ENCODE results near the gene MIS18A. TPM values are rescaled to one million over a fixed set of nuclear protein-coding genes. Genes with fewer than 3 reads are reported as not detected.

MIS18A gene
- total and polyA plus RNA-seq, 2 donors (not counting 1 experiment from before 2014, with no cell fraction given): 4.0 to 7.6 TPM

- Histone ChIP-seq H3K9me3 (ENCODE audit: control insufficient read depth, insufficient read depth, low read depth, low read length) (no peaks in the 10 kb centered on the region), H3K79me2 (ENCODE audit: control insufficient read depth, insufficient read depth, low read length) (no peaks in the 10 kb centered on the region), H3K4me3 (replicated peaks in 1 of 4; ENCODE audit: control extremely low read depth in 1 of 4, insufficient read depth in 1 of 4, low read depth in 3 of 4, low read length in 4 of 4) (no peak overlapping the region), H3K9ac (ENCODE audit: insufficient read depth, low read length) (no peak overlapping the region), H3K27me3 (ENCODE audit: control insufficient read depth, insufficient read depth, low read length) (no peaks in the 10 kb centered on the region), H3K4me2 (ENCODE audit: extremely low read depth, insufficient read depth, low read length) (no peak overlapping the region), H3K36me3 (ENCODE audit: control insufficient read depth, insufficient read depth, low read length) (peaks cover 27% of the 10 kb centered on the region), H3K4me1 (ENCODE audit: control insufficient read depth, extremely low read depth, insufficient read depth, low read length) (no peaks in the 10 kb centered on the region), H4K20me1 (ENCODE audit: control insufficient read depth, extremely low read depth, insufficient read depth, low read length) (no peaks in the 10 kb centered on the region), H3K27ac (ENCODE audit: insufficient read depth, low read length) (no peak overlapping the region), H2AFZ (ENCODE audit: low read length) (no peak overlapping the region)
- TF ChIP-seq CTCF (conservative IDR thresholded peaks at IDR 0.05 in 1 of 2, IDR thresholded peaks at IDR 0.05 in 1 of 2; ENCODE audit: low read depth in 1 of 2, low read length in 2 of 2): no peak
- TF ChIP-seq EZH2 (IDR thresholded peaks at IDR 0.05; ENCODE audit: low read length, missing control alignments): no peak
- DNase-seq (ENCODE audit: low read depth in 2 of 2): no peak
These were observed 43.8 kb upstream of the MIS18A start for GRCh38 chr21:32322676-32323075.

DNA sequence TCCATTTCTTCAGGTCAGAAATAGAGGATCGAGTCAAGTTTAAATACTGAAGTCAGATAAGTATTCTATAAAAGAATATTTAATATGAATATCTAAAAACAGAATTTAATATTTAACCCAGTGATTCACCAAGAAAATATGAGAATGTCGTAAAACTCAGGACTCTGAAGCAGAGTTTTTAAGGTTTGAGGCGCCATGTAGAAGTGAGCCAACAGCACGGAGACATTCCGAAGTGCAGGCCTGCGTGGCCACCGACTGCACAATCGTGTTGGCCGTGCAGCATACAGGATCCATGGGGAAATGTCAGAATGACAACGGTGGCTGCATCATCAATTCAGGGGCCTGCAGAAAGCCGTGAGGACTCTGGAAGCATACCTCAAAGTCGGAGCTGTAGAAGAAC is 43.3 kb upstream of the MIS18A start:
- H3K9ac ChIP-seq (ENCODE audit: insufficient read depth, low read length): no peak overlapping the region
- no peak overlapping the region for H3K4me2 ChIP-seq (ENCODE audit: extremely low read depth, insufficient read depth, low read length)
- TF ChIP-seq CTCF (conservative IDR thresholded peaks at IDR 0.05 in 1 of 2, IDR thresholded peaks at IDR 0.05 in 1 of 2; ENCODE audit: low read depth in 1 of 2, low read length in 2 of 2): no peak
- no peak for TF ChIP-seq EZH2 (IDR thresholded peaks at IDR 0.05; ENCODE audit: low read length, missing control alignments)
- H3K4me1 ChIP-seq (ENCODE audit: control insufficient read depth, extremely low read depth, insufficient read depth, low read length): no peaks in the 10 kb centered on the region
- no peak for DNase-seq (ENCODE audit: low read depth in 2 of 2)
- no peaks in the 10 kb centered on the region for H3K9me3 ChIP-seq (ENCODE audit: control insufficient read depth, insufficient read depth, low read depth, low read length)
- no peak overlapping the region for H3K4me3 ChIP-seq (replicated peaks in 1 of 4; ENCODE audit: control extremely low read depth in 1 of 4, insufficient read depth in 1 of 4, low read depth in 3 of 4, low read length in 4 of 4)
- no peak overlapping the region for H3K27ac ChIP-seq (ENCODE audit: insufficient read depth, low read length)
- peaks cover 29% of the 10 kb centered on the region for H3K36me3 ChIP-seq (ENCODE audit: control insufficient read depth, insufficient read depth, low read length)
- H2AFZ ChIP-seq (ENCODE audit: low read length): no peak overlapping the region
- no peaks in the 10 kb centered on the region for H4K20me1 ChIP-seq (ENCODE audit: control insufficient read depth, extremely low read depth, insufficient read depth, low read length)
- no peaks in the 10 kb centered on the region for H3K79me2 ChIP-seq (ENCODE audit: control insufficient read depth, insufficient read depth, low read length)
- H3K27me3 ChIP-seq (ENCODE audit: control insufficient read depth, insufficient read depth, low read length): no peaks in the 10 kb centered on the region

- no peak overlapping the region for H3K4me2 ChIP-seq (ENCODE audit: extremely low read depth, insufficient read depth, low read length)
- H3K4me1 ChIP-seq (ENCODE audit: control insufficient read depth, extremely low read depth, insufficient read depth, low read length): no peaks in the 10 kb centered on the region
- H3K79me2 ChIP-seq (ENCODE audit: control insufficient read depth, insufficient read depth, low read length): no peaks in the 10 kb centered on the region
- H3K9me3 ChIP-seq (ENCODE audit: control insufficient read depth, insufficient read depth, low read depth, low read length): no peaks in the 10 kb centered on the region
- no peak overlapping the region for H3K4me3 ChIP-seq (replicated peaks in 1 of 4; ENCODE audit: control extremely low read depth in 1 of 4, insufficient read depth in 1 of 4, low read depth in 3 of 4, low read length in 4 of 4)
- H4K20me1 ChIP-seq (ENCODE audit: control insufficient read depth, extremely low read depth, insufficient read depth, low read length): no peaks in the 10 kb centered on the region
- TF ChIP-seq EZH2 (IDR thresholded peaks at IDR 0.05; ENCODE audit: low read length, missing control alignments): no peak
- no peak for TF ChIP-seq CTCF (conservative IDR thresholded peaks at IDR 0.05 in 1 of 2, IDR thresholded peaks at IDR 0.05 in 1 of 2; ENCODE audit: low read depth in 1 of 2, low read length in 2 of 2)
- H3K36me3 ChIP-seq (ENCODE audit: control insufficient read depth, insufficient read depth, low read length): peaks cover 27% of the 10 kb centered on the region
- H3K9ac ChIP-seq (ENCODE audit: insufficient read depth, low read length): no peak overlapping the region
- DNase-seq (ENCODE audit: low read depth in 2 of 2): no peak
- H2AFZ ChIP-seq (ENCODE audit: low read length): no peak overlapping the region
- H3K27ac ChIP-seq (ENCODE audit: insufficient read depth, low read length): no peak overlapping the region
- H3K27me3 ChIP-seq (ENCODE audit: control insufficient read depth, insufficient read depth, low read length): no peaks in the 10 kb centered on the region
These were observed 42.6 kb upstream of the MIS18A start for GRCh38 chr21:32321480-32321879.

All from fibroblast of lung (primary cell).